K562 (cell line): ENCODE data around the gene RECK. TPM values are rescaled to one million over a fixed set of nuclear protein-coding genes. Genes with fewer than 3 reads are reported as not detected.
A peak's percentile ranks its signal among the peaks of the same experiment; 100 is the strongest.
"Not testable (repeated sequence)": the region's sequence is repeated elsewhere in the genome, so short reads cannot be mapped to it uniquely, and the experiment has no call there.

Experiments
- ATAC-seq: fragments of 200-7000 bp; cut with Tn5 transposase; 3 replicates; pipeline ENCODE4 v1.9.1; 2020; ENCODE audit warnings: moderate library complexity
- BruUV-seq: library from RNA; stranded (reverse); fragments of 400-500 nt; replicated peaks from 2 replicates; lab custom pipeline; 2021; lab: Mats Ljungman, UMichigan
- CTCF ChIA-PET: fragments of 300-600 bp; formaldehyde crosslinking; extraction: SDS; loops from one replicate; lab custom pipeline; 2021; ENCODE audit warnings: low intra/inter-chr PET ratio; lab: Yijun Ruan, JAX
- POLR2A ChIA-PET: fragments of 300-600, 350-650 bp; sonication (Branson Sonifier 250); formaldehyde crosslinking; extraction: SDS; loops from one replicate; lab custom pipeline; 2021; ENCODE audit warnings: antibody characterized with exemption, inconsistent platforms; lab: Yijun Ruan, JAX
- DNase-seq, 4 experiments: peaks; one replicate each; pipeline versions ENCODE4 v3.0.0 to v3.0.0-alpha.2; 2011 to 2018; ENCODE audit warnings: low spot score in 3 of 4, mixed read lengths in 3 of 4; ENCODE audit errors: extremely low read depth in 1 of 4
- FAIRE-seq: peaks from 2 replicates; lab custom pipeline; 2011; peaks lifted over from hg19 to GRCh38; lab: Jason Lieb, UNC
- H2AFZ ChIP-seq: 2 replicates; pipeline ENCODE4 v1.6.0; 2011; ENCODE audit warnings: low read depth, low read length, control low read depth, inconsistent platforms
- H3K27ac ChIP-seq: fragments of 200-600 bp; 3 replicates; pipeline ENCODE4 v1.8.0; 2011; ENCODE audit warnings: low read depth, mild to moderate bottlenecking, control low read depth, inconsistent platforms, low read length, moderate library complexity, mixed read lengths; ENCODE audit errors: extremely low read depth
- H3K27me3 ChIP-seq, 2 experiments: fragments of 300-600 bp in 1 of 2; 2 replicates in 1 of 2; 3 replicates in 1 of 2; pipeline versions ENCODE4 v1.6.0 to v1.8.0; 2011; ENCODE audit warnings: inconsistent platforms in 2 of 2, low read length in 2 of 2, mild to moderate bottlenecking in 1 of 2, mixed read lengths in 1 of 2, moderate library complexity in 1 of 2; ENCODE audit not compliant: control insufficient read depth in 2 of 2, insufficient read depth in 2 of 2
- H3K36me3 ChIP-seq: fragments of 300-600 bp; 3 replicates; pipeline ENCODE4 v1.8.0; 2011; ENCODE audit warnings: mild to moderate bottlenecking, low read length, inconsistent platforms; ENCODE audit not compliant: control insufficient read depth, insufficient read depth
- H3K4me1 ChIP-seq, 2 experiments: fragments of 200-600 bp in 1 of 2; replicated peaks in 1 of 2; 2 replicates in 1 of 2; 3 replicates in 1 of 2; pipeline versions ENCODE4 v1.5.1 to v1.8.0; 2011; ENCODE audit warnings: inconsistent platforms in 2 of 2, low read length in 2 of 2, mild to moderate bottlenecking in 1 of 2, mixed read lengths in 1 of 2, moderate library complexity in 1 of 2; ENCODE audit not compliant: control insufficient read depth in 2 of 2, insufficient read depth in 2 of 2
- H3K4me2 ChIP-seq: 2 replicates; pipeline ENCODE4 v1.6.1; 2011; ENCODE audit warnings: low read length, control low read depth, inconsistent platforms, mixed read lengths; ENCODE audit not compliant: insufficient read depth
- H3K4me3 ChIP-seq: fragments of 200-600 bp; sonication (generic), shearing (Covaris generic); 2 replicates; pipeline ENCODE4 v1.5.1; 2016; ENCODE audit warnings: control low read depth, inconsistent platforms
- H3K79me2 ChIP-seq: fragments of 200-600 bp; 3 replicates; pipeline ENCODE4 v1.8.0; 2011; ENCODE audit warnings: low read length, inconsistent platforms; ENCODE audit not compliant: control insufficient read depth, insufficient read depth
- H3K9ac ChIP-seq, 2 experiments: 2 replicates each; pipeline versions ENCODE4 v1.6.0 to v1.6.1; 2011; ENCODE audit warnings: low read depth in 2 of 2, low read length in 2 of 2, control low read depth in 1 of 2, inconsistent platforms in 1 of 2, mild to moderate bottlenecking in 1 of 2, mixed read lengths in 1 of 2; ENCODE audit not compliant: insufficient read depth in 1 of 2
- H3K9me1 ChIP-seq: one replicate; pipeline ENCODE4 v1.6.0; 2011; ENCODE audit warnings: inconsistent platforms, mild to moderate bottlenecking, low read length, moderate library complexity; ENCODE audit not compliant: control insufficient read depth, insufficient read depth
- H3K9me3 ChIP-seq: replicated peaks from 2 replicates; pipeline ENCODE4 v1.5.1; 2011; ENCODE audit warnings: low read depth, low read length, inconsistent platforms; ENCODE audit not compliant: control insufficient read depth, insufficient read depth
- H4K20me1 ChIP-seq: replicated peaks from 2 replicates; pipeline ENCODE4 v1.6.1; 2011; ENCODE audit warnings: low read length, inconsistent platforms, mixed read lengths; ENCODE audit not compliant: control insufficient read depth, insufficient read depth
- ATF3 ChIP-seq, 2 experiments: fragments of 450-650 bp in 1 of 2; sonication (generic) in 1 of 2; formaldehyde crosslinking in 1 of 2; IDR thresholded peaks in 1 of 2; conservative IDR thresholded peaks in 1 of 2; 2 replicates each; pipeline versions ENCODE4 v1.6.1 to v1.8.1; 2016 to 2023; ENCODE audit warnings: mild to moderate bottlenecking in 2 of 2, moderate library complexity in 2 of 2, inconsistent platforms in 1 of 2, missing genetic modification reagents in 1 of 2
- CEBPG ChIP-seq, 3 experiments: fragments of 200-800 bp in 1 of 3; sonication (Bioruptor generic) in 1 of 3; sonication (generic) in 1 of 3; formaldehyde crosslinking in 1 of 3; IDR thresholded peaks in 2 of 3; conservative IDR thresholded peaks in 1 of 3; 2 replicates each; pipeline versions ENCODE4 v1.6.1 to v1.8.0; 2016 to 2022; ENCODE audit warnings: missing compliant biosample characterization in 2 of 3, missing genetic modification characterization in 2 of 3, mild to moderate bottlenecking in 1 of 3, missing genetic modification reagents in 1 of 3
- FOXM1 ChIP-seq, 2 experiments: fragments of 450-650 bp in 1 of 2; sonication (generic) in 1 of 2; formaldehyde crosslinking in 1 of 2; IDR thresholded peaks; 2 replicates each; pipeline versions ENCODE4 v1.6.1 to v1.9.0; 2017 to 2022; ENCODE audit warnings: low read depth in 2 of 2, mild to moderate bottlenecking in 2 of 2, missing genetic modification reagents in 1 of 2, moderate library complexity in 1 of 2
- ZNF146 ChIP-seq: IDR thresholded peaks from one replicate; pipeline ENCODE4 v1.6.1; 2018; ENCODE audit warnings: missing compliant biosample characterization; ENCODE audit not compliant: unreplicated experiment
- WGBS: fragments of 100-300 bp; shearing (Covaris generic); methylation state at CpG from one replicate; pipeline ENCODE4 v1.1.6; 2016; ENCODE audit warnings: low coverage, mixed read lengths; ENCODE audit not compliant: insufficient coverage; ENCODE audit errors: missing lambda C conversion rate; 5-methylcytosine and 5-hydroxymethylcytosine counted together
- in situ Hi-C: fragments of 300-500 bp; cut with MboI; formaldehyde crosslinking; loops from 4 replicates; pipeline ENCODE4 v1.15.0; 2018; ENCODE audit warnings: inconsistent platforms, mixed read lengths
- intact Hi-C: fragments of 100-400 bp; cut with micrococcal nuclease; formaldehyde crosslinking; loops from 2 replicates; pipeline ENCODE4 v1.14.2; 2022
- polyA plus RNA-seq, 8 experiments: library from polyadenylated mRNA; depleted of rRNA in 4 of 8; stranded (reverse) in 5 of 8; unstranded in 3 of 8; fragments of >200 nt; fragmentation: Nextera tagmentation in 2 of 8; fragmentation: Illumina TruSeq in 1 of 8; extraction: Ambion mirVana in 2 of 8; extraction: Trizol in 1 of 8; gene quantifications; 2 replicates each; pipeline versions ENCODE4 v1.2.1 to v1.2.3, GENCODE V29; 2011 to 2014; ENCODE audit warnings: inconsistent platforms in 1 of 8, missing spikeins in 1 of 8
- total RNA-seq, 7 experiments: library from RNA; depleted of rRNA in 6 of 7; stranded (reverse); fragments of >200 nt in 6 of 7; fragmentation: Illumina TruSeq in 2 of 7; extraction: Trizol in 2 of 7; gene quantifications; 2 replicates each; pipeline versions ENCODE4 v1.2.1 to v1.2.3, GENCODE V29; 2011 to 2021; ENCODE audit warnings: low replicate concordance in 1 of 7

The RECK gene
- total and polyA plus RNA-seq, 9 of the 15 experiments (the other 6 are each of a cell fraction or from before 2014, with no cell fraction given): 0.04 to 0.36 (median 0.16) TPM

- H4K20me1 ChIP-seq, H3K4me2 ChIP-seq, H2AFZ ChIP-seq, H3K9ac ChIP-seq, BruUV-seq, ATAC-seq, H3K4me1 ChIP-seq, H3K36me3 ChIP-seq, DNase-seq, H3K27me3 ChIP-seq, H3K79me2 ChIP-seq, intact Hi-C loops, in situ Hi-C loops, POLR2A ChIA-PET, H3K9me3 ChIP-seq, H3K4me3 ChIP-seq, CTCF ChIA-PET, FAIRE-seq, H3K9me1 ChIP-seq, H3K27ac ChIP-seq: not testable (repeated sequence)
- peak; percentile 53 for TF ChIP-seq ZNF146
These were observed 50.3 kb downstream of the RECK start for GRCh38 chr9:36087054-36087453.

- ATAC-seq: no peak
- no peaks in the 10 kb centered on the region for H4K20me1 ChIP-seq
- in situ Hi-C loops: no loop called here
- no peaks in the 10 kb centered on the region for H3K36me3 ChIP-seq
- no peaks in the 10 kb centered on the region for H3K9me1 ChIP-seq
- H3K27ac ChIP-seq: no peak overlapping the region
- BruUV-seq: no TSS peak
- no peaks in the 10 kb centered on the region; a peak in 1 of 5 replicates for H3K27me3 ChIP-seq
- H3K4me1 ChIP-seq: no peaks in the 10 kb centered on the region
- TF ChIP-seq ATF3 (IDR thresholded peaks at IDR 0.05) (peak; percentile 40; the same call in 1 of the 2 replicates), ATF3 (CRISPR knock-in tag; conservative IDR thresholded peaks at IDR 0.05) (no peak), FOXM1 (IDR thresholded peaks at IDR 0.05; ENCODE audit: low read depth) (no peak), FOXM1 (CRISPR knock-in tag; IDR thresholded peaks at IDR 0.05; ENCODE audit: low read depth) (no peak), CEBPG (CRISPR knock-in tag; IDR thresholded peaks at IDR 0.05) (no peak), CEBPG (tag; conservative IDR thresholded peaks at IDR 0.05 in 1 of 2, IDR thresholded peaks at IDR 0.05 in 1 of 2) (peak in 1 of 2 experiments; percentile 83; a peak in 2 of 4 replicates)
- 0% methylated on average over 3 of the region's 3 CpGs for WGBS
- no peak overlapping the region for H3K4me3 ChIP-seq
- POLR2A ChIA-PET: no interaction called here
- no peak overlapping the region for H3K9ac ChIP-seq
- intact Hi-C loops: no loop called here
- H3K9me3 ChIP-seq: no peaks in the 10 kb centered on the region
- no peaks in the 10 kb centered on the region for H3K79me2 ChIP-seq
- no peak overlapping the region for H3K4me2 ChIP-seq
- no peak for FAIRE-seq
- CTCF ChIA-PET: no interaction called here
- no peak overlapping the region for H2AFZ ChIP-seq
- no peak for DNase-seq
These were observed 51.3 kb downstream of the RECK start for GRCh38 chr9:36088020-36088419.
